Measurements from ENCODE around the gene CEACAM1. TPM values are rescaled to one million over a fixed set of nuclear protein-coding genes. Genes with fewer than 3 reads are reported as not detected.
"Not testable (repeated sequence)": the region's sequence is repeated elsewhere in the genome, so short reads cannot be mapped to it uniquely, and the experiment has no call there.

CEACAM1 gene
- total and polyA plus RNA-seq, 2 of the 13 experiments (the other 11 are each of a cell fraction or from before 2014, with no cell fraction given), result 13.5 to 332 TPM

DNA sequence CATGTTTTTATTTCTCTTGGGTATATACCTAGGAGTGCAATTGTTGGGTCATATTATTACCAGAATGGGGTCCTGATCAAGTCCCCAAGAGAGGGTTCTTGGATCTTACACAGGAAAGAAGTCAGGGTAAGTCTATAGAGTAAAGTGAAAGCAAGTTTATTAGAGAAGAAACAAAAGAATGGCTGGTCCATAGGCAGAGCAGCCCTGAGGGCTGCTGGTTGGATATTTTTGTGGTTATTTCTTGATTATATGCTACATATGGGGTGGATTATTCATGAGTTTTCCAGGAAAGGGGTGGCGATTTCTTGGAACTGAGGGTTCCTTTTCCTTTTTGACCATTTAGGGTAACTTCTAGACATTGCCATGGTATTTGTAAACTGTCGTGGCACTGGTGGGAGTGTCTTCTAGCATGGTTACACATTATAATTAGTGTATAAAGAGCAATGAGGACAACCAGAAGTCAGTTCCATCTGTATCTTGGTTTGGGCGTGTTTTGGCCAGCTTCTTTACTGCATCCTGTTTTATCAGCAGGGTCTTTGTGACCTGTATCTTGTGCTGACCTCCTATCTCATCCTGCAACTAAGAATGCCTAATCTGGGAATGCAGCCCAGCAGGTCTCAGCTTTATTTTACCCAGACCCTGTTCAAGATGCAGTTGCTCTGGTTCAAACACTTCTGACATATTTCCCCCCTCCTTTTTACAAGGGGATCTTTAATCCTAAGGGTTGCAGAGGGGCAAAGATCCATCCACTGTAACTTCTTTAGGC is 41.1 kb downstream of the CEACAM1 start (continued):
- no peak for TF ChIP-seq DNMT3B (CRISPR knock-in tag; conservative IDR thresholded peaks at IDR 0.05)
- TF ChIP-seq, protein P1, sequence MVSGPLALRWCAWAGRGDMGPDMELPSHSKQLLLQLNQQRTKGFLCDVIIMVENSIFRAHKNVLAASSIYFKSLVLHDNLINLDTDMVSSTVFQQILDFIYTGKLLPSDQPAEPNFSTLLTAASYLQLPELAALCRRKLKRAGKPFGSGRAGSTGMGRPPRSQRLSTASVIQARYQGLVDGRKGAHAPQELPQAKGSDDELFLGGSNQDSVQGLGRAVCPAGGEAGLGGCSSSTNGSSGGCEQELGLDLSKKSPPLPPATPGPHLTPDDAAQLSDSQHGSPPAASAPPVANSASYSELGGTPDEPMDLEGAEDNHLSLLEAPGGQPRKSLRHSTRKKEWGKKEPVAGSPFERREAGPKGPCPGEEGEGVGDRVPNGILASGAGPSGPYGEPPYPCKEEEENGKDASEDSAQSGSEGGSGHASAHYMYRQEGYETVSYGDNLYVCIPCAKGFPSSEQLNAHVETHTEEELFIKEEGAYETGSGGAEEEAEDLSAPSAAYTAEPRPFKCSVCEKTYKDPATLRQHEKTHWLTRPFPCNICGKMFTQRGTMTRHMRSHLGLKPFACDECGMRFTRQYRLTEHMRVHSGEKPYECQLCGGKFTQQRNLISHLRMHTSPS (CRISPR knock-in tag; IDR thresholded peaks at IDR 0.05; ENCODE audit: low read depth), result no peak

DNA sequence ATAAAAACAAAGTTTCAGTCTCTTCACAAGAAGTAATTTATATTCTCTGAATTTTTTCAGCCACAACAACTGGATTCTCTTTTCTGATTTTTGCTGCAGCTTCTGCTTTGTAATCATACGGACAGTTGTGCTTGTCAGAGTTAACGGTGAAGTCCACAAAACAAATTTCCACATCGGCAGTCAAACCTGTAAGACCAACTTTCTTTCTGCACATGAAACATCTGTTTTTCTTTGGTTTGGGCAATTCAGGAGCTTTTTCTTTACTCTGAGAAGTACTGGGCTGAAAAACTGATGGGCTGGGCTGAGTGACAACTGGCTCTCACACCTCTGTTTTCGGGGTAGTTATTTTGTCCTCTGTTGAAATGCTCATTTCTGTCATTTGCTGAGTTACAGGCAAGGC is 43.2 kb downstream of the CEACAM1 start:
- in situ Hi-C loops (cut with HindIII; ENCODE audit: extremely low pct_ligation_motif_present, low pct_unique_long_range_greater_than_20kb); H3K9me3 ChIP-seq (ENCODE audit: low read length); H3K4me3 ChIP-seq (replicated peaks in 1 of 3; ENCODE audit: insufficient read depth in 1 of 3, low read depth in 2 of 3, low read length in 3 of 3); H2AFZ ChIP-seq (ENCODE audit: low read length); H4K20me1 ChIP-seq (ENCODE audit: insufficient read depth, low read length); BruUV-seq (replicated peaks); H3K4me2 ChIP-seq (ENCODE audit: low read depth, low read length); ATAC-seq; FAIRE-seq; H3K79me2 ChIP-seq (ENCODE audit: insufficient read depth, low read length); H3K36me3 ChIP-seq (replicated peaks in 1 of 2; ENCODE audit: control insufficient read depth in 1 of 2, insufficient read depth in 2 of 2, low read length in 2 of 2); intact Hi-C loops (cut with micrococcal nuclease; ENCODE audit: unreplicated experiment); DNase-seq (ENCODE audit: low spot score); H3K27me3 ChIP-seq (ENCODE audit: control insufficient read depth in 1 of 2, insufficient read depth in 2 of 2, low read length in 2 of 2); CTCF ChIA-PET (ENCODE audit: low intra/inter-chr PET ratio, low total read pairs): not testable (repeated sequence)
- peak overlapping the region; percentile 13 for H3K27ac ChIP-seq (ENCODE audit: extremely low read length, insufficient read depth, low read length)
- 92% methylated on average over 4 of the region's 4 CpGs for WGBS (ENCODE audit: low lambda C conversion rate)
- H3K9ac ChIP-seq (ENCODE audit: insufficient read depth, low read depth, low read length), result 0 out of 2 replicates have a peak overlapping the region, but pooled peaks have one; percentile 8
- H3K4me1 ChIP-seq (ENCODE audit: insufficient read depth, low read length), result peaks cover 89% of the 10 kb centered on the region
- POLR2A ChIA-PET, result interaction anchor here (2.5 to 3.2 kb wide), 2 partner anchors 12 to 43 kb away, joined by 10 to 12 read pairs; partner anchors contain the start of gene CEACAM1

Data from HepG2 (cell line).